Activated CD8-positive, alpha-beta memory T cell treated with anti-CD3 and anti-CD28 coated beads, Interleukin-2, amount 50 U/mL, for 4 hours (primary cell): ENCODE data around the gene PSMB7.

Source experiments
- DNase-seq: peaks from one replicate; pipeline ENCODE4 v3.0.0-alpha.2; 2020

PSMB7 gene

DNA sequence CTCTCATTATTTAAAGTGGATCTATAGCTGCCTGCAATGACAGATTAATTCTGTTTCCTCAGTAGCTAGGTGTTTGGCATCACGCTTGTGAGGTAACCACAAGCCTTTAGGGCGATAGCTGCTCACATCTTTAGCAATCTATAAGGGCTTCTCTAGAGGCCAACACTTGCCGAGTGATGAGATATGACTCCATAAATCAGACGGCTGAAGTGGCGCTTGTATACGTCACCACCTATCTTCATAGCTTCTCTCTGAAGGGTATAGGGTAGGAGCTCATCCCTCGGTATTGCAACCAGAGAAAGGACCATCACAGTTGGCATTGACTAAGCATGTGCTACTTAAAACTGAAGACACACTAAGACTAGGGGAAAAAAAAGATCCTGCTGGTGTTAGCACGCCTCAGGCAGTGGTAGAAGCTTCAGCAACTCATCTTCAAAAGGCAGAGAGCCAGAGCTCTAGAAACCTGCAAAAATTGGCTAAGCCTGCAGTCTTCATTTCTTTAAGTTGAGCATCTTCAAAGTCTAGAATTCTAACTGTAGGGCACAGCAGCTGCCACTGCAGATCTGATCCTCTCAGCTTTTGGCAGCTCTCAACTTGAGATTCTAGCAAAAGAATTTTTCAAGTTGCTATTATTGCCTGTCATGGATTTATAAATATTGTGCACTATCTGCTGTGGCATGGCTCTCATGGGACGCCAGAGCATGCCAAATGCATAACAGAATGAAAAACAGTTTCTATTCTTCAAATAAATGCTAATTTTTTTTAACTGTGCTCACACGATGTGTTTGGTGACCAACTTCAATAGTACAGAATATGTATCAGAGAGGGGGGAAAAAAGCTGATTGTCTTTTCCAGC is 37.5 kb downstream of the PSMB7 start:
- DNase-seq, result no peak

DNA sequence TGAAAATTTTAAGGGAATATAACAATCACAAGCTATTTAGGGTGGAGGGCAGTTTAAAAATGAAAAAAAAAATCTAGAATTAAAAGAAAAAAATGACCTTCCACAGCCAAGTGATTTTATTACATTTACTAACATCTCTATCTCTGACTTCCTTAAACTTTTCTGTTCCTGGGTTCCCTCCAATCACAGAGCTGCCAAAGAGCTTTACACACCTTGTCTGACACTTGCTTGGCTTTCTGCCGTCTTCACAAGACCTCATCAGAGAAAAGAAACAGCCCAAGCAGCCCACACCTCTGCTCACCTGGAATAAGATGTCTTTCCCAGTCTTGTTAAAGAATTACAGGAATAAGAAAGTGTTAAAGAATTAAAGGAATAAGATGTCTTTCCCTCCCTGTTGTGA is 38.9 kb downstream of the PSMB7 start:
- no peak for DNase-seq

DNA sequence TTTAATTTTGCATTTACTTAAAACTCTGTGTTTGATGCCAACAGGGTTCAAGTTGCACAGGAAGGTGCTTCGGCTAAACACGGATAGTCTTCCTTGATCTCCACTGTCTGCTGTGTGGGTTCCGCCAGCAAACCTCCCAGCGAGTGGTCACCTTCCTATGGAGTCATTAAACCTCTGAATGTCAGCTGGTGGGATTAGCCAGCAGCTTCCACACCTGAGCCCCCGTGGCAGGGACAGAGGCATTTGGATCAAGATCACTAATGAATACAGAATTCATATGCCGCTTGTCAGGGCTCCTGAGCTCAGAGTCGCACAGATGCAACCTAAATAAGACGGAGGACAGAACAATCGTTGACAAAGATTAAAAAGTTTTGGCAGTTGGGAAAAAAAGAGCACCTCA is 39.5 kb downstream of the PSMB7 start:
- no peak for DNase-seq

DNA sequence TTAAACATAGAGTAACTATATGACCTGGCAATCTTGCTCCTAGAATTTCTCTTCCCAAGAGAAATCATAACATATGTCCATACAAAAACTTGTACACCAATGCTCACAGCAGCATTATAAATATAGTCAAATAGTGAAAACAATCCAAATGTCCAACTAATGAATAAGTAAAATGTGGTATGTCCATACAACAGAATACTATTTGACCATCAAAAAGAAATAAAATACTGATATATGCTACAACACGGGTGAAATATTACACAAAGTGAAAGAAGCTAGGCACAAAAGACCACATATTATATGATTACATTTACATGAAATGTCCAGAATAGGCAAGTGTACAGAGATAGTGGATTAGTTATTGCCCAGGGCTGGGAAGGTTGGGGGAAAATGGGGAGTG is 41.4 kb downstream of the PSMB7 start:
- no peak for DNase-seq

DNA sequence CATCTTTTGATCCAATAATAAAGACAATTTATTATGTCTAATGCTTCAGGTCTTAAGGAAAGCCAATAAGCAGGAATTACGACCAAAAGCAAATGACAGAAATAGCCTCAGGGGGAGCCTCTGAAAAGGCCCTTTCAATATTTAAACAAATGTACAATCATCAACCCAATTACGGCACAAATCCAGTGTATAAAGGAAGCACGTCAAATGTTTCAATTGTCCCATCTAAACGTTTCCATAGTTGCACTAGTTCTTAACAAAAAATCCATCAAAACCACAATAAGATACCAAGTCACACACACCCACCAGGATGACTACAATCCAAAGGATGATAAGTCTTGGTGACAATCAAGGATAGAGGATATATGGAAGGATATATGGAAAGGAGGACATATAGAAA is 41.9 kb downstream of the PSMB7 start:
- no peak for DNase-seq

DNA sequence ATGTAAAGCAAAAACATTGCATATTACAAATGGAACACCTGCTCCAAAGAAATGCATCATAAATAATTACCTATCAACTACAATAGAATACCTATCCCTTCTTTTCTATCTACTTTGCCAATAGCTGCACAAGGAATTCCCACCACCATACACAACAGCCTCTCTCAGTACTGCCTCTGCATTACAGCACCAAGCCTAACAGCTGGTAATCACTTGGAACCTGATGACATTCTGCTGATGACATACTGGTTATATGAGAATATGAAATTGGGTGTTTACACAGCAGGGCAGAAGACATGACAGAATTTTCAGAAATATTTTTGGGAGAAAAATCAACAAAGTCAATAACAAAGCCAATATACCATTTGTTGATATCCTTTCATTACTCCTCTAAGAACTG is 43.2 kb downstream of the PSMB7 start:
- no peak for DNase-seq

DNA sequence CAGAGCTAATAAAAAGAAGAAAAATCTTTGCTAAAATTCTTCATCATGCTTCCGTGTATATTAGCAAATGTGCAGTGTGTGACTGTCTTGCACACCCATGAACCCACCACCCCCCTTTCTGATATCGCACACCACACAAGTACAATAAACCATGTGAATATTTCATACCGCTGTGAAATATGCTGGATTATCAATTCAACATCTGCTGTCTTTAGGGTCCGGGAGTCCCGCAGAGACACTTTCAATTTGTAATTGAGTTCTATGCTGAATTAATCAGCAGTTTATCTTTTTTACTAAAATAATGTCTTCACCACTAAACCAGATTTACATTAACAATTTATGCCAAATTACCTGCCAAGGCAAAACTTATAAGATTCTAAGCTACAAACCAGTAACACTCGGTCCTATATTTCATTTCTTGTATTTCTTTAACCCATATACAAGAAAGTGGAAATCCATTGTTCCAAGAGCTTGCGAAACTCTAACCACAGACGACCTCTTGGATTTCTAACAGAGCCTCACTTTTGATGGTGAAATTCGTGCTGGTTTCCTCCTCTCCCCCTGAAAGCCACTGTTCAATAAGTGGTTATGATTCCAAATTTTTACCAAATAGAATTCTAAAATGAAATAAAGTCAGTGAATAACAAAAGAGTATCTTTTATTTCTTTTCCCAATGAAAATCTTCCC is 44.2 kb downstream of the PSMB7 start:
- DNase-seq, result no peak

DNA sequence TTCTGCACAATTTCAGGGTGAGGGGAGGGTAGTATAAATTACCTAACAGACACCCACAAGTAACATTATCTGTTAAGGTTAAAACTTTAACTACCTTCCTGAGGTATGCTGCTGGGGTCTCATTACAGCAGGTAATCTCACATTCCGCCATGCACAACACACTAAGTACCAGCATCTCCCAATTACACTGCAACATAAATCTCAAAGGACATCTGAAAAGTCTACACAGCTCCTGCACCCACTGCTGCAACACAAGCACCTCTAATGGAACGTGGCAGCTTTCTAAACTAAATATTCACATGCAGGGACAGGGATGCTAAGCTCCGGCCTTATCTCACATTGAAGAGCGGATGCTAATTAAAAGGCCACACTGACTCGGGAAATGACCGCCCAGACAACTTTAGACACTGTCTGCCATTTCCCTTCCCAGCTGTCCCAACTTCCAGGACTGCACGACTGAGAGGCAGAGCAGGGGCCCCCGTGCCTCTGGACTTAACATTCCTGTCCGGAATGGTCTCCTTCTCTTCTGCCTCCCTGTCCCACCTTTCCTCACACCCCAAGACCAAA is 45.9 kb downstream of the PSMB7 start:
- DNase-seq, result no peak

DNA sequence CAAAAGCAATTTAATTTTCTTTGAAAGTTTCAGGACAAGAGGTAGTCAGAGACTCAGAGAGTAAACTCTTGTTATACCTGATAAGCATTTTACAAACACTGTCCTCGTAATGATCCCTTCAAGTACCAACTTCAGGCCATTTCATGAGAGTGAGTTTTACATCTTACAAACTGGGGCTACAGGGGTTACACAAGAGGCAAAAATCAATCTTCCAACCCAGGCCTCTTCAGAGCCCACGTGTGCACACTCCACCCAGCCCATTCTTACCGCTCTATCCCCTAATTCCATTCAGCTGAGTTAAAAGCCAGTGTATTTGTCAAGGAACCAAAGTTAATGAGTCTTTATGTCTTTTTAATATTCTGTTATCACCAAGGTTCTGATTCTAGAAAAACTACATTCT is 46.5 kb downstream of the PSMB7 start:
- DNase-seq, result no peak

DNA sequence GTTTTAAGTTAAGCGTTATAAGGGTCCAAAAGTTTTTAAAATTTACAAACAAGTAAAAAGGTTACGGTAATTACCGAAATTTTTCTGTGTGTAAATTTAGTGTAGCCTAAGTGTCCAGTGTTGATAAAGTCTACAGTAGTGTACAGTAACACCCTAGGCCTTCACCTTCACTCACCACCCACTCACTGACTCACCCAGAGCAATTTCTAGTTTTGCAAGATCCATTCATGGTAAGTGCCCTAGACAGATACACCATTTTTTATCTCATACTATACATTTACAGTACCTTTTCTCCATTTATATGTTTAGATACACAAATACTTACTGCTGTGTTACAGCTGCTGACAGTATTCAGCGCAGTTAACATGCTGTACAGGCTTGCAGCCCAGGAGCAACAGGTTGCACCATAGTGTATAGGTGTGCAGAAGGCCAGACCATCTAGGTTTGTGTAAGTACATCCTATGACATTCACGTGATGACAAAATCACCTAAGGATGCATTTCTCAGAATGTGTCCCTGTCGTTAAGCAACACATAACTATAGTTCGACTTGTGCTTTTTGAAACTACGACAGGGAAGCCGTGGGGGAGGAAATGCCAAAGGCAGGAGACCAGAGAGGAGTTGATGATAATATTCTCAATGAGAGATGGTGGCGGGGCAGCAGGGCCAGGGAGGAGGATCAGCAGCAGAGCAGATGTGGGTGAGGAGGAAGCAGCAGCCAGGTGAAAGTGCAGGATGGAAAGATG is 48.6 kb downstream of the PSMB7 start:
- DNase-seq, result no peak

DNA sequence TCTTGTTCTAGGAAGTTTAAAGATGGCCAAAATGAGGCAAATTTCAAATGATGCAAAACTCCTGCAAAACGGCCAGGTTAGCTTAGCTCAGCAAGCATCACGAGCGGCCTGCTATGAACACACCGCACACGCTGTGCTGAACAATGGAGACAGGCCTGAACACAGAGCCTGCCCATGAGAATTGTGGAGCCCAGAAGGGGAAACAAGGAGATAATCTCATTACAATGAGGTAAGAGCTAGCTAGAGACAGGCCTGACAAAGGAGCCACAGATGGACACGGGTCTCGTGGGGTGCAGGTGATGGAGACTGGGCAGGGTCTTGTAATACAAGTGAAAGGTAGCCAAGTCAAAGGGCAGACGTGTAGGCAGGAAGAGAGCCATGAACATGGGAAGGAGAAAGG is 50.2 kb downstream of the PSMB7 start:
- DNase-seq, result no peak

DNA sequence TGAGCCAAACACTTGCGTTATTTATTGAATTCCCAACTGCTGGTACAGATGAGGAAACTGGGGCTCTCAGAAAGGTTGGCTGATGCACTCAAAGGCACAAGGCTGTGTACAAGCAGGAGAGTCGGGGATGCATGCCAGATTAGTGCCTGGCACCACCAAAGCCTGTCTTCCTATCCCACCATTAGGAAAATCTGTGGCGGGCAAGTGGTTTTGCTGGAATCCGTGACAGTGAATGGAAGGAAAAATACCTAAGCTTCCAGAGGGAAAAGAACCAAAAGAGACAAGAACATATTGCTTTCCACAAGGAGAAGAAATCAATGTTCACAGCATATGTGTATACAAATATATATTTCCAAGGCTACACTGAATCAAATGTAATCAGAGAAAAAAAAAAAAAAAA is 51.1 kb downstream of the PSMB7 start:
- no peak for DNase-seq

DNA sequence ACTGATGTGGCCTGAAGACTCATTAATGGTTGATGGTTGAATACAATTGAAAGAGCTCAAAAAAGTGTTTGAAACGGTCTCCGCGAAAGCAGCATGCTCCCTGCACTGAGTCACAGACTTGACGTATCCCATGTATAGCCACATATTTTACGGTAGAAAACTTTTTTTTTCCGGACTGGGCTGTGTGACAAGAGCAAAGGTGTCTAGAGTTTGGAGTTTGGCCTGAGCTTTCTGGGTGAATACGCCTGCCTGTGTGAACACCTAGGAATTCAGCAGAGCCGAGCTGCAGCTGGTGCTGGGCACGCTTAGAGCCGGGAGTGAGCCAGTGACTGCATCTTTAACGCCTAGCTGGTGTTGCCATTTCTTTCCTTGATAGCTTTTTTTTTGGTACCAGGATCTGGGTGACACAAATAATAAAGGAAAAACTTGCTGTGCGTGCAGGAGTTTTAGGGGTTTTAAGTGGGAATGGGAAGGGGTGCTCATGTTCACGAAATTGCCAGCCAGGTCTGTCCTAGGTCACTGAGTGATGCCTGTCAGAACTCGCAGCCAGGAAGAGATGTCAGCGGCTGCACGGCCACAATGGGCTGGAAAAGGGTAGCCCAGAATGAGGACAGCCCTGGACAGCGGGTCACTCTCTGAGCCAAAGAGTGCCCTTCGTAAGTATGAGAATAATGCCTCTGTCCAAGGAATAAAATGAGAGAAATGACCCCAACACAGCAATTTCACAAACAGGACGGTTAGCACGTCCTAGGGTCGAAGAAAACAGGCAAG is 51.7 kb downstream of the PSMB7 start:
- no peak for DNase-seq

DNA sequence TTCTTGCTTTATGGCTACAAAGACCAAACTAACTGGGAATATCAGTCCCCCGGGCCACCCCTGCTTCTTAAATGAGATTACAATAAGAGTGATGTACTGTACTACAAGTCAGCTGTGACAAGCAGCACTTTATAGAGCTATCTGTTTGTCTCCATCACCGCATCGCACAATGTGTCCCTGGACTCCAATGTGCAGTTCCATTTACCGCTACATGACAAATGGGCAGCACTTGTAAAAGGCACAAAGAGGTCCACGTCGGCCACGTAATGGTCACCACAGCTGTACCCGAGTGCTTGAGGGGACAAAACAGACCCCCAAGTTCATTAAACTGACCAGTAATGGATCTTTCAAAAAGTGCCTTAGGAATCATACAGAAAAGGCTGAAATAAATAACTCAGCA is 54.1 kb downstream of the PSMB7 start:
- no peak for DNase-seq

DNA sequence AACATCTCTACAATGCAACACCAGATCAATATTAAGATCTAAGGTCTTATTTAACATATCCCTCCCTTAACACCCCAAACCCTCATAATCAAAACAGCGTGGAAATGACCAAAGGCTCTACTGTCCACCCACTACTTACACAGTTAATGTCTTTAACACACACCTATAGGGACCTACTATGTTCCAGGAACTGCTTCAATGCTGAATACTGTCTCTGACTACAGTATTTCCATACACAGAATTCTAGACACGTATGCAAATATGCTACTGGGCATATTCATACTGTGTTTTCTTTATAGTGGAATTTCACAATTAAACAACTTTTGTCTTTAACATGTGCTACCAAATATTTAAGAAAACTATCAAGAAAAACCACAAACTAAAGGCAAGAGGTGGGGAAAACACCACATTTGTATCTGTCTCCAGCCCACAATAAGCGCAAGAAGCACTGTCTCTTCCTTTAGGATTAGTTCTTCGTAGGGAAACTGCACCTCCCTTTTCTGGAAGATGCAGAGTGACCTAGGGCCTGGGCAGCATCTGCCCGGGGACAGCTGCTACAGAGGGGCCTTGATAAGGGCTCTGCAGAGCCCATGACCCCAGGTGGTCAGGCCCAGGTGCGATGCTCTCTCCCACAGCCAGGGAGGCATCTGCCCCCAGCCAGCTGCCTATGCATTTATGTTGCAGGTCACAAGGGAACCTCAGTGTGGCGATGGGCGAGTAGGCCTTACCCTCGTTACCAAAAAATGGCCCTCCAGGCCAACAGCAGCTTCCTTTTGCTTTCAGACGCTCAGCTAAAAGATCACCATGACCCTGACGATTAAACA is 55.2 kb downstream of the PSMB7 start:
- no peak for DNase-seq

DNA sequence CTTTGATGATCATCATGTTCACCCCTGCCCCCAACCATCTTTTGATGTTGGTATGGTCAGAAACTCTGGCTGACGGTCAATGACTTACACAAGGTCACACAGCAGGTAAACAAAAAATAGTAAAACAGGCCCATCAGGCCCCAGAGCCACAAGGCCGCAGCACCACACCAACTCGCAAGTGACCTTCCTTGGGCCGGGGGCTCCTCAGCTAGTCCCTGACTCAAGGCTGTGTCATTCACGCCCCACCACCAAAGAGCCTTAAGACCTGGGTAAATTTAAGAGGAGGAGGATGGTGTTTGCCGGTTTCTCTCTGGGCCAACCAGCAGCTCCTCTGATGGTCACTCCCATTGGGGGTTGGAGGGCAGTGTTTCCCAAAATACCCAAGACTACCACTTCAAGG is 55.8 kb downstream of the PSMB7 start:
- no peak for DNase-seq

DNA sequence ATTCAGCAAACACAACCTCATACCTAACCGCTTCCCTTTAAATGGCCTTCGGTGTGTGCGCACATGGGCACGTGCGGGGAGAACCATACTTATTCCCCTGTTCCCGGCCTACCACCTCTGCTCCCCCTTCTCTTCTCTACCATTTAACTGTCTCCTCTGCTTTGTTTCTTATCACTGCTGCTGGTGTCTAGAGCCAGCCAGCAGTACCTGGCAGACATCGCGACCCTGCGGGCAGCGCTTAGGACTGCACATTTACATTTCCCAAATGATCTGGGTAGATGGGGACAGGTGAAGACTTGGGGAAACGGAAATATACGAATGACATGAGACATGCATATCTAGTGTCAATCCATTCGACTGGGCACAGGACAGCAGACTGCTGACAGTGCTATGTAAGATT is 56.6 kb downstream of the PSMB7 start:
- DNase-seq, result no peak

DNA sequence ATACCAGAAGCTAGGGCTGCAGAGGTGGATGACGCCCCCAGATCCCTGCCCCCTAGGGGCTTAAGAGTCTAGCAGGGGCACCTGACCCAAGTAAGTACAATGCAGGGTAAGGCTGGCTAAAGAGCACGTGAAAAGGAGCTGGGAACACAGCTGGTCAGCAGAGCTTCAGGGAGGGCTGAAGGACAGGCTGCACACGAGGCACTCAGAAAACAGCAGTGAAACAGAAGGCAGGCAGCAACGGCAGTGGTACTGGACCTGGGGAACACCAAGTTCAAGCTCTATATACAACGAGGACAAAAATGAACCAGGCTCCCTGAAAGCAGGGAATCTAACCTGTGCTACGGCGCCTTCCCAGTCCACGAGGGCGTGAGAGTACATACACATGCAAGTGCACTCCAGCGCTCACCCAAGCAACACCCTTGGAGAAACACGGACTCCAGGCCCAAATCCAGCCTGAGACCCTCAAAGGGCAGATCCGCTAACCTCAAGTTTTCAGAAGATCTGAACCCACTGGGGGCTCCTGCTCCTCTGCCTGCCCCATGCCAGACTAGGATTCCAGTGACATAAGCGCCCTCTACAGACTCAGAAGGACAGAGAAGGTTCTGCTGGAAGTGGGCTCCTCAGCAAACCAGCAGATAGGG is 57.4 kb downstream of the PSMB7 start:
- no peak for DNase-seq

DNA sequence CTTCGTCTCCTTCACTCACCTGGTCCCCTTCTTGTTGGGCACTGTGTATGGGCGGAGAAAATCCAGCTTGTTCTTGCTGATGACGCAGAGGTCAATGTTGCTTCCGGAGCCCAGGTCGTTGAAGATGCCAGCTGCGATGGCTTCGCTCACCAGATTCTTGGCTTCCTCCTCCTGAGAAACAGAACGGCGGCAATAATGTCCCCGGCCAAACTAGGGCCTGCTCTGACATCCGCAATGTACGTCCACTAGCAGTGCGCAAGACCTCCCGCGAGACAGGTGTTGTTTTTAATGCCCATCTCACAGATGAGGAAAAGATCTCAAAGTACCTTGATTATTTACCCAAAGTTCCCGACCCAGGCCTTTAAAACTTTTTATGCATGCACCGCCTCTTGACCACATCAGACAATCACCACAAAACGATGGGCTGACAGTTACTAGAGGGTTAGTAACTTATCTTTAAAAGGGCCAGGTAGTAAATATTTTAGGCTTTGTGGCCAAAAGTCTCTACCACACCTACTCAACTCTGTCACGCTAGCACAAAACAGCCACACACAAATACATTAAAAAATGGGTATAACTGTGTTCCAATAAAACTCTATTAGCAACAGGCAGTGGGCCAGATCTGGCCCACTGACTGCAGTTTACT is 58.4 kb downstream of the PSMB7 start:
- DNase-seq, result no peak

DNA sequence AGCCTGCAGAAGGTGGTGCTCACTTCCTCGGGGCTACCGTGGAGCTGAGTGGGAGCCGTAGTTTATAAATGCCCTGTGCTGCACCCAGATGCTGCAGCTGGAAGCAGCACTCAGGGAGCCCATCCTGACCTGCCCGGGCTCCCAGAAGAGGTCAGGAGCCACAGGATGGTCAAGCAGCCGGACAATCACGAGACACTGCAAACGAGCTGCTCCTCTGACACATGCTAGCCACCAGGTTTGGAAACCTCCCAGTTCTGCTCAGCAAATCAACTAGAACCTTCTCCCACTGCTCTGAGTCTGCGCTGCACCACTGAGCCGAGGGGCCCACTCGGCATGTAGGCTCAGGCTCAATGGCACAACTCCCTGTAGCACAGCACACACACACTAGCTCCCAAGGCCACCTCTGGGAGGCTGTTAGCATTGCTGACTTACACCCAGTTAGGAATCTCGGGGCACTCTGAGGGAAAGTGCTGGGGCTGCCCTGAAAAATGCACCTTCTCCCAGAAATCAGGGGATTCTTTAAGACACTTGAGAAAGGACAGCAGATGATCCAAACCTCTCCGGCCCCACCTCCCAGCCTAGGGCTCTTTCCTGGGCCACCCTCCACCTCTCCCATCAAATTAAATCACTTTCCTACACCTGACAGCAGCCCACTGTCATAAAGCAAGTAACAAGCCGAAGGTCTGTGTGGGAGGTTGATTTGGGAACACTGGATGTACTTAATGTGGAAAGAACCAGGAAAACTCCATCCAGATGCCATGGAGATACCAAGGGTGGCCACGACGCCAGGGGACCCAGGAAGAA is 59.1 kb downstream of the PSMB7 start:
- DNase-seq, result no peak
